ENCODE data around the gene FBXO8.

The FBXO8 gene

GRCh38 chr4:174286870-174287269 lies 3.4 kb upstream of the FBXO8 start:
- CTCF ChIA-PET = interaction anchor here (1.3 to 1.8 kb wide), 2 partner anchors 15 to 20 kb away, joined by 4 to 5 read pairs; no protein-coding TSS in a partner anchor
- POLR2A ChIA-PET = no interaction called here
- TF ChIP-seq CTCF (IDR thresholded peaks at IDR 0.05; ENCODE audit: control extremely low read depth, extremely low read depth, low read depth, missing control alignments) = no peak
- DNase-seq (ENCODE audit: extremely low spot score) = no peak

GRCh38 chr4:174284487-174284886 lies 1.0 kb upstream of the FBXO8 start:
- TF ChIP-seq CTCF (IDR thresholded peaks at IDR 0.05; ENCODE audit: control extremely low read depth, extremely low read depth, low read depth, missing control alignments) = no peak
- POLR2A ChIA-PET = no interaction called here
- CTCF ChIA-PET = interaction anchor here (0.9 to 1.4 kb wide), 4 partner anchors 15 to 62 kb away, joined by 3 to 5 read pairs (median 4); no protein-coding TSS in a partner anchor
- no peak for DNase-seq (ENCODE audit: extremely low spot score)

GRCh38 chr4:174282836-174283506 lies 496 bp downstream of the FBXO8 start:
- no peak for TF ChIP-seq CTCF (IDR thresholded peaks at IDR 0.05; ENCODE audit: control extremely low read depth, extremely low read depth, low read depth, missing control alignments)
- CTCF ChIA-PET = interaction anchor here (1.4 to 1.5 kb wide), 4 partner anchors 14 to 61 kb away, joined by 3 to 5 read pairs (median 4); no protein-coding TSS in a partner anchor

GRCh38 chr4:174281901-174282300 lies 1.6 kb downstream of the FBXO8 start:
- POLR2A ChIA-PET = no interaction called here
- TF ChIP-seq CTCF (IDR thresholded peaks at IDR 0.05; ENCODE audit: control extremely low read depth, extremely low read depth, low read depth, missing control alignments) = no peak
- CTCF ChIA-PET = interaction anchor here (0.8 kb wide), 2 partner anchors 22 to 59 kb away, joined by 3 read pairs; no protein-coding TSS in a partner anchor
- no peak for DNase-seq (ENCODE audit: extremely low spot score)

More at GRCh38 chr4:174282836-174283506, 496 bp downstream of the FBXO8 start:
- POLR2A ChIA-PET = no interaction called here
- DNase-seq (ENCODE audit: extremely low spot score) = peak; percentile 87

GRCh38 chr4:174281182-174281737 lies 2.2 kb downstream of the FBXO8 start:
- ChIA-PET CTCF (interaction anchor here (0.8 kb wide), 2 partner anchors 21 to 59 kb away, joined by 3 read pairs; no protein-coding TSS in a partner anchor), POLR2A (no interaction called here)
- no peak for DNase-seq (ENCODE audit: extremely low spot score)
- TF ChIP-seq CTCF (IDR thresholded peaks at IDR 0.05; ENCODE audit: control extremely low read depth, extremely low read depth, low read depth, missing control alignments) = no peak

- TF ChIP-seq CTCF (IDR thresholded peaks at IDR 0.05; ENCODE audit: control extremely low read depth, extremely low read depth, low read depth, missing control alignments) = no peak
- ChIA-PET POLR2A (no interaction called here), CTCF (no interaction called here)
- DNase-seq (ENCODE audit: extremely low spot score) = no peak
Measured at GRCh38 chr4:174279433-174280155, 3.9 kb downstream of the FBXO8 start.
